Breast epithelium (tissue), 3 donors: ENCODE data around the gene ASB7.

Experiments used
- POLR2AphosphoS5 ChIP-seq, 3 donors: sonication (generic); formaldehyde crosslinking; IDR thresholded peaks; one replicate each; pipeline ENCODE4 v1.6.1; 2017; ENCODE audit warnings: antibody characterized with exemption in 3 of 3
- TF ChIP-seq, protein P1 (sequence below), 3 donors: fragments of 450-650 bp; IDR thresholded peaks; one replicate each; pipeline ENCODE4 v1.5.1; 2016 to 2017; ENCODE audit warnings: antibody characterized with exemption in 3 of 3, mild to moderate bottlenecking in 3 of 3, moderate library complexity in 3 of 3

- TF ChIP-seq, protein P1, sequence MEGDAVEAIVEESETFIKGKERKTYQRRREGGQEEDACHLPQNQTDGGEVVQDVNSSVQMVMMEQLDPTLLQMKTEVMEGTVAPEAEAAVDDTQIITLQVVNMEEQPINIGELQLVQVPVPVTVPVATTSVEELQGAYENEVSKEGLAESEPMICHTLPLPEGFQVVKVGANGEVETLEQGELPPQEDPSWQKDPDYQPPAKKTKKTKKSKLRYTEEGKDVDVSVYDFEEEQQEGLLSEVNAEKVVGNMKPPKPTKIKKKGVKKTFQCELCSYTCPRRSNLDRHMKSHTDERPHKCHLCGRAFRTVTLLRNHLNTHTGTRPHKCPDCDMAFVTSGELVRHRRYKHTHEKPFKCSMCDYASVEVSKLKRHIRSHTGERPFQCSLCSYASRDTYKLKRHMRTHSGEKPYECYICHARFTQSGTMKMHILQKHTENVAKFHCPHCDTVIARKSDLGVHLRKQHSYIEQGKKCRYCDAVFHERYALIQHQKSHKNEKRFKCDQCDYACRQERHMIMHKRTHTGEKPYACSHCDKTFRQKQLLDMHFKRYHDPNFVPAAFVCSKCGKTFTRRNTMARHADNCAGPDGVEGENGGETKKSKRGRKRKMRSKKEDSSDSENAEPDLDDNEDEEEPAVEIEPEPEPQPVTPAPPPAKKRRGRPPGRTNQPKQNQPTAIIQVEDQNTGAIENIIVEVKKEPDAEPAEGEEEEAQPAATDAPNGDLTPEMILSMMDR (IDR thresholded peaks at IDR 0.05) = no peak
- TF ChIP-seq POLR2AphosphoS5 (IDR thresholded peaks at IDR 0.05) = no peak
These were observed 36.8 kb upstream of the ASB7 start for GRCh38 chr15:100565591-100565990.
